Astrocyte (in vitro differentiated cells and primary cell): Measurements from ENCODE around the gene CLBA1. TPM values are rescaled to one million over a fixed set of nuclear protein-coding genes. Genes with fewer than 3 reads are reported as not detected.

ENCODE experiments used
- DNase-seq: peaks from one replicate; pipeline ENCODE4 v3.0.0-alpha.2; 2010; ENCODE audit warnings: low read depth
- FAIRE-seq: peaks from 2 replicates; lab custom pipeline; 2011; peaks lifted over from hg19 to GRCh38; lab: Jason Lieb, UNC
- H2AFZ ChIP-seq: 2 replicates; pipeline ENCODE4 v1.6.0; 2012; ENCODE audit warnings: low read depth, low read length, inconsistent platforms
- H3K27ac ChIP-seq: 2 replicates; pipeline ENCODE4 v1.5.1; 2011; ENCODE audit warnings: low read depth, low read length, inconsistent platforms
- H3K27me3 ChIP-seq: 2 replicates; pipeline ENCODE4 v1.6.0; 2011; ENCODE audit warnings: low read length, inconsistent platforms; ENCODE audit not compliant: insufficient read depth
- H3K36me3 ChIP-seq: 2 replicates; pipeline ENCODE4 v1.5.1; 2011; ENCODE audit warnings: low read length, inconsistent platforms; ENCODE audit not compliant: insufficient read depth
- H3K4me1 ChIP-seq: 2 replicates; pipeline ENCODE4 v1.5.1; 2011; ENCODE audit warnings: low read length, inconsistent platforms; ENCODE audit not compliant: insufficient read depth
- H3K4me2 ChIP-seq: 2 replicates; pipeline ENCODE4 v1.6.0; 2012; ENCODE audit warnings: low read length, inconsistent platforms
- H3K4me3 ChIP-seq: 2 replicates; pipeline ENCODE4 v1.5.1; 2011; ENCODE audit warnings: low read depth, mild to moderate bottlenecking, low read length, inconsistent platforms; ENCODE audit not compliant: insufficient read depth
- H3K79me2 ChIP-seq: 2 replicates; pipeline ENCODE4 v1.6.0; 2012; ENCODE audit warnings: mild to moderate bottlenecking, low read length, inconsistent platforms; ENCODE audit not compliant: insufficient read depth
- H3K9ac ChIP-seq: 2 replicates; pipeline ENCODE4 v1.6.0; 2012; ENCODE audit warnings: mild to moderate bottlenecking, low read length, inconsistent platforms
- H3K9me3 ChIP-seq: 2 replicates; pipeline ENCODE4 v1.5.1; 2012; ENCODE audit warnings: low read depth, mild to moderate bottlenecking, low read length, inconsistent platforms; ENCODE audit not compliant: insufficient read depth
- H4K20me1 ChIP-seq: 2 replicates; pipeline ENCODE4 v1.6.0; 2012; ENCODE audit warnings: low read length, inconsistent platforms; ENCODE audit not compliant: insufficient read depth
- H3K27ac Mint-ChIP-seq: one replicate; pipeline ENCODE4 v1.8.0; 2021; ENCODE audit warnings: mild to moderate bottlenecking, mixed read lengths; ENCODE audit not compliant: unreplicated experiment
- H3K27me3 Mint-ChIP-seq: one replicate; pipeline ENCODE4 v1.8.0; 2021; ENCODE audit warnings: low read depth, mixed read lengths; ENCODE audit not compliant: unreplicated experiment
- H3K36me3 Mint-ChIP-seq: one replicate; pipeline ENCODE4 v1.8.0; 2021; ENCODE audit warnings: low read depth, mixed read lengths; ENCODE audit not compliant: unreplicated experiment
- H3K4me1 Mint-ChIP-seq: one replicate; pipeline ENCODE4 v1.8.0; 2021; ENCODE audit warnings: low read depth, mixed read lengths; ENCODE audit not compliant: unreplicated experiment
- H3K4me3 Mint-ChIP-seq: one replicate; pipeline ENCODE4 v1.8.0; 2021; ENCODE audit warnings: mild to moderate bottlenecking, moderate library complexity, mixed read lengths; ENCODE audit not compliant: unreplicated experiment
- H3K9me3 Mint-ChIP-seq: one replicate; pipeline ENCODE4 v1.8.0; 2021; ENCODE audit warnings: mild to moderate bottlenecking, mixed read lengths; ENCODE audit not compliant: unreplicated experiment
- CTCF ChIP-seq: IDR thresholded peaks from 2 replicates; pipeline ENCODE4 v1.5.1; 2011; ENCODE audit warnings: low read depth, mild to moderate bottlenecking, inconsistent platforms, low read length, moderate library complexity; ENCODE audit not compliant: insufficient read depth
- EZH2 ChIP-seq: IDR thresholded peaks from 2 replicates; pipeline ENCODE4 v1.6.1; 2012; ENCODE audit warnings: mild to moderate bottlenecking, low read length, inconsistent platforms; ENCODE audit not compliant: insufficient read depth
- total RNA-seq: library from RNA; stranded (reverse); gene quantifications from 2 replicates; pipeline ENCODE4 v1.2.1, GENCODE V29; 2021

Gene CLBA1
- total RNA-seq, 1 donor from 2014 or later = 6.3 TPM

DNA sequence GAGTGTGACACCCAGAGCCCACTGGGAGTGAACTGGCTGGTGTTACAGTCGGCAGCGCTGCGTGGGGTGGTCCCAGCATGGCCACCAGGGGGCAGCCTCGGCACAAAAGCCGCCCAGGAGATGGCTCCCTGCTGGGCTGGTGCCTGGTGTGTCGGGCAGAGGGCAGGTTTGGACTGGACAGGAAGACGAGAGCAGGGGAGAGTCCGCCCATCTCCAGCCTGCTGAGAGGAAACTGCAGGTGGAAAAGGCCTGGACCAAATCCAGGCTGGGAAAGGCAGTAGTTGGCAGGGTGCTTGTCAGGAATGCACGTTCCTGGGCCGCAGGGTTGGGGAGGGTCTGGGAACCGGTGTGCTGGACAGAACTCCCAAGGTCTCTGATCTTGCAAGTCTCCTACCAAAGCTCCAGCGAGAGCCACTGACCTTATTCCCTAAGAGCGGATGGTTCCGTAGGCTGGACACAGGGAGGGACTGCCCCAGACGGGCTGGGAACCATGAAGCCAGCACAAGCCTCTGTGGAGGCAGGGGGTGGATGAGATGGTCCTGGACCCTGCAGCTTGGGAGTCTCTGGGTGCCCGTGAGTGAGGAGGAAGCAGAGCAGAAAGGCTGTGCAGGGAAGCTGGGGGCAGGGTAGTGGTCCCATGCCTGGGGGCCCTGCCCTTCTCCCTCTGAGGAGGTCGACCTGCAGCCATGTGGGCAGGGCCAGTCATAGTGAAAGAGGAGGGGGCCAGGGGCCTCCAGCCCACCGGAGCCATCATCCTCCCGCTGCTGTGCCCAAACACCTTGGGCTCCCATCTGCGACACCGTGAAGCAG, 9.2 kb upstream of the CLBA1 start:
- no peak overlapping the region for H3K4me3 ChIP-seq
- DNase-seq (peak; percentile 25), FAIRE-seq (no peak)
- H3K4me2 ChIP-seq = peak overlapping the region; percentile 24
- peak; percentile 68 for TF ChIP-seq CTCF
- TF ChIP-seq EZH2 = no peak
- H3K4me1 ChIP-seq = peaks cover 62% of the 10 kb centered on the region
- Mint-ChIP-seq H3K27me3 (peaks cover 26% of the 10 kb centered on the region), H3K36me3 (no peaks in the 10 kb centered on the region), H3K4me3 (peak overlapping the region; percentile 62), H3K4me1 (peaks cover 8% of the 10 kb centered on the region), H3K27ac (no peak overlapping the region), H3K9me3 (no peaks in the 10 kb centered on the region)
- H3K9me3 ChIP-seq = no peaks in the 10 kb centered on the region
- H3K79me2 ChIP-seq = peaks cover 14% of the 10 kb centered on the region
- H3K9ac ChIP-seq = no peak overlapping the region
- H3K27me3 ChIP-seq = no peaks in the 10 kb centered on the region
- peaks cover 16% of the 10 kb centered on the region for H4K20me1 ChIP-seq
- H3K36me3 ChIP-seq = no peaks in the 10 kb centered on the region
- H3K27ac ChIP-seq = no peak overlapping the region
- H2AFZ ChIP-seq = no peak overlapping the region

GRCh38 chr14:104977008-104977680, 8.4 kb upstream of the CLBA1 start:
- peaks cover 54% of the 10 kb centered on the region for H3K4me1 ChIP-seq
- H3K9ac ChIP-seq = peak overlapping the region; percentile 76
- Mint-ChIP-seq H3K4me1 (peaks cover 6% of the 10 kb centered on the region), H3K4me3 (peak overlapping the region; percentile 88), H3K27ac (no peak overlapping the region), H3K36me3 (no peaks in the 10 kb centered on the region), H3K9me3 (no peaks in the 10 kb centered on the region), H3K27me3 (peaks cover 26% of the 10 kb centered on the region)
- FAIRE-seq (no peak), DNase-seq (no peak)
- TF ChIP-seq EZH2 (no peak), CTCF (no peak)
- H2AFZ ChIP-seq = peak overlapping the region; percentile 87
- H3K9me3 ChIP-seq = no peaks in the 10 kb centered on the region
- H3K79me2 ChIP-seq = peaks cover 14% of the 10 kb centered on the region
- peak overlapping the region; percentile 98 for H3K4me2 ChIP-seq
- peaks cover 16% of the 10 kb centered on the region for H4K20me1 ChIP-seq
- H3K4me3 ChIP-seq = peak overlapping the region; percentile 60
- no peaks in the 10 kb centered on the region for H3K36me3 ChIP-seq
- H3K27me3 ChIP-seq = no peaks in the 10 kb centered on the region
- no peak overlapping the region for H3K27ac ChIP-seq
